IMR-90 (cell line): Measurements from ENCODE around the gene PARVB. TPM values are rescaled to one million over a fixed set of nuclear protein-coding genes. Genes with fewer than 3 reads are reported as not detected.

ENCODE experiments used
- ATAC-seq: fragments of 200-7000 bp; cut with Tn5 transposase; 2 replicates; pipeline ENCODE4 v1.9.1; 2020; ENCODE audit warnings: low read depth, mild to moderate bottlenecking, moderate library complexity
- BruUV-seq: library from RNA; stranded (reverse); fragments of 400-500 nt; replicated peaks from 2 replicates; lab custom pipeline; 2021; lab: Mats Ljungman, UMichigan
- CTCF ChIA-PET: fragments of 300-600 bp; formaldehyde crosslinking; extraction: SDS; loops from one replicate; lab custom pipeline; 2021; ENCODE audit warnings: antibody characterized with exemption; lab: Yijun Ruan, JAX
- POLR2A ChIA-PET: fragments of 300-600 bp; sonication (Branson Sonifier 250); formaldehyde crosslinking; loops from one replicate; lab custom pipeline; 2022; ENCODE audit warnings: antibody characterized with exemption; ENCODE audit not compliant: unreplicated experiment; lab: Charles Lee
- DNase-seq: peaks from one replicate; pipeline ENCODE4 v3.0.0; 2013
- H2AFZ ChIP-seq: replicated peaks from 2 replicates; pipeline ENCODE3; 2013; ENCODE audit warnings: low read length, mild to moderate bottlenecking; ENCODE audit not compliant: poor library complexity
- H2AK5ac ChIP-seq: 2 replicates; pipeline ENCODE4 v1.6.1; 2013; ENCODE audit warnings: low read depth, low read length, inconsistent platforms
- H2AK9ac ChIP-seq: replicated peaks from 2 replicates; pipeline ENCODE3; 2013; ENCODE audit warnings: mild to moderate bottlenecking, low read depth, low read length, moderate library complexity; ENCODE audit not compliant: poor library complexity
- H2BK120ac ChIP-seq: 2 replicates; pipeline ENCODE4 v1.6.1; 2013; ENCODE audit warnings: low read depth, low read length, inconsistent platforms
- H2BK15ac ChIP-seq: 3 replicates; pipeline ENCODE4 v1.6.1; 2013; ENCODE audit warnings: low read depth, low read length, inconsistent platforms
- H2BK20ac ChIP-seq: 2 replicates; pipeline ENCODE4 v1.6.1; 2013; ENCODE audit warnings: low read depth, mild to moderate bottlenecking, inconsistent platforms, low read length, moderate library complexity
- H2BK5ac ChIP-seq: 2 replicates; pipeline ENCODE4 v1.6.1; 2013; ENCODE audit warnings: mild to moderate bottlenecking, low read depth, low read length, inconsistent platforms; ENCODE audit not compliant: poor library complexity, severe bottlenecking
- H3K14ac ChIP-seq: replicated peaks from 2 replicates; pipeline ENCODE4 v1.6.1; 2013; ENCODE audit warnings: low read depth, low read length, inconsistent platforms
- H3K18ac ChIP-seq: 2 replicates; pipeline ENCODE4 v1.6.1; 2013; ENCODE audit warnings: low read depth, low read length, control low read depth
- H3K23ac ChIP-seq: 2 replicates; pipeline ENCODE4 v1.6.1; 2013; ENCODE audit warnings: low read depth, low read length, inconsistent platforms
- H3K27ac ChIP-seq: 2 replicates; pipeline ENCODE4 v1.5.1; 2013; ENCODE audit warnings: mild to moderate bottlenecking, control low read depth, low read length; ENCODE audit not compliant: insufficient read depth
- H3K27me3 ChIP-seq: 2 replicates; pipeline ENCODE4 v1.6.1; 2013; ENCODE audit warnings: low read length; ENCODE audit not compliant: control insufficient read depth, insufficient read depth
- H3K36me3 ChIP-seq: 2 replicates; pipeline ENCODE4 v1.6.1; 2013; ENCODE audit warnings: low read length, mixed read lengths; ENCODE audit not compliant: control insufficient read depth, insufficient read depth
- H3K4ac ChIP-seq: 2 replicates; pipeline ENCODE4 v1.6.1; 2013; ENCODE audit warnings: low read depth, low read length, inconsistent platforms
- H3K4me1 ChIP-seq: 2 replicates; pipeline ENCODE4 v1.6.1; 2013; ENCODE audit warnings: low read length, mixed read lengths; ENCODE audit not compliant: control insufficient read depth, insufficient read depth
- H3K4me2 ChIP-seq: 2 replicates; pipeline ENCODE4 v1.6.1; 2013; ENCODE audit warnings: low read depth, mild to moderate bottlenecking, control low read depth, low read length, moderate library complexity
- H3K4me3 ChIP-seq: 2 replicates; pipeline ENCODE4 v1.5.1; 2013; ENCODE audit warnings: low read depth, mild to moderate bottlenecking, control low read depth, low read length, moderate library complexity; ENCODE audit not compliant: insufficient read depth
- H3K56ac ChIP-seq: 2 replicates; pipeline ENCODE4 v1.6.1; 2013; ENCODE audit warnings: low read length, inconsistent platforms; ENCODE audit not compliant: insufficient read depth; ENCODE audit errors: extremely low read depth
- H3K79me1 ChIP-seq, 2 experiments: 2 replicates each; pipeline ENCODE4 v1.6.1; 2013; ENCODE audit warnings: low read length in 2 of 2, inconsistent platforms in 1 of 2, low read depth in 1 of 2
- H3K9ac ChIP-seq: 2 replicates; pipeline ENCODE4 v1.6.1; 2013; ENCODE audit warnings: low read depth, low read length, control low read depth
- H3K9me1 ChIP-seq: 2 replicates; pipeline ENCODE4 v1.6.1; 2013; ENCODE audit warnings: low read length, inconsistent platforms; ENCODE audit not compliant: insufficient read depth
- H3K9me3 ChIP-seq: 2 replicates; pipeline ENCODE4 v1.6.1; 2013; ENCODE audit warnings: low read length; ENCODE audit not compliant: control insufficient read depth, insufficient read depth
- H4K20me1 ChIP-seq: 2 replicates; pipeline ENCODE4 v1.6.1; 2013; ENCODE audit warnings: low read length, inconsistent platforms; ENCODE audit not compliant: insufficient read depth
- H4K5ac ChIP-seq: 2 replicates; pipeline ENCODE4 v1.6.1; 2013; ENCODE audit warnings: mild to moderate bottlenecking, low read depth, low read length, control low read depth
- H4K8ac ChIP-seq, 2 experiments: 2 replicates each; pipeline ENCODE4 v1.6.1; 2013; ENCODE audit warnings: low read depth in 2 of 2, low read length in 2 of 2, control low read depth in 1 of 2, inconsistent platforms in 1 of 2
- H4K91ac ChIP-seq: 2 replicates; pipeline ENCODE4 v1.6.1; 2013; ENCODE audit warnings: low read depth, low read length, inconsistent platforms; ENCODE audit not compliant: insufficient read depth
- MAFK ChIP-seq: IDR thresholded peaks from 2 replicates; pipeline ENCODE4 v1.6.1; 2012; ENCODE audit warnings: low read depth, low read length, improper control_type of control experiment
- WGBS, 2 experiments: methylation state at CpG; one replicate each; pipeline versions ENCODE4 v1.1.5 to v1.1.7; 2013; ENCODE audit warnings: missing lambda C conversion rate in 2 of 2; ENCODE audit not compliant: insufficient read length in 1 of 2; ENCODE audit errors: extremely low coverage in 2 of 2; 5-methylcytosine and 5-hydroxymethylcytosine counted together
- dilution Hi-C: fragments of 300-500 bp; cut with HindIII; formaldehyde crosslinking; loops from one replicate; pipeline ENCODE4 v1.14.3; 2018; ENCODE audit warnings: low sequenced_read_pairs; ENCODE audit not compliant: unreplicated experiment
- in situ Hi-C: fragments of 300-500 bp; cut with MboI; formaldehyde crosslinking; loops from 3 replicates; pipeline ENCODE4 v1.14.3; 2019; ENCODE audit warnings: low sequenced_read_pairs, inconsistent platforms, mixed read lengths
- intact Hi-C: fragments of 100-400 bp; cut with micrococcal nuclease; formaldehyde crosslinking; loops from 2 replicates; pipeline ENCODE4 v1.10.0; 2022
- polyA plus RNA-seq, 3 experiments: library from polyadenylated mRNA; depleted of rRNA; stranded (reverse); fragments of >200 nt; gene quantifications; 2 replicates each; pipeline ENCODE4 v1.2.3, GENCODE V29; 2012; ENCODE audit warnings: low replicate concordance in 1 of 3
- total RNA-seq: library from RNA; depleted of rRNA; stranded (reverse); fragments of >200 nt; gene quantifications from 2 replicates; pipeline ENCODE4 v1.2.3, GENCODE V29; 2012

PARVB gene
- total and polyA plus RNA-seq, 2 of the 4 experiments (the other 2 are of a cell fraction), result 44.3 to 53.9 TPM

DNA sequence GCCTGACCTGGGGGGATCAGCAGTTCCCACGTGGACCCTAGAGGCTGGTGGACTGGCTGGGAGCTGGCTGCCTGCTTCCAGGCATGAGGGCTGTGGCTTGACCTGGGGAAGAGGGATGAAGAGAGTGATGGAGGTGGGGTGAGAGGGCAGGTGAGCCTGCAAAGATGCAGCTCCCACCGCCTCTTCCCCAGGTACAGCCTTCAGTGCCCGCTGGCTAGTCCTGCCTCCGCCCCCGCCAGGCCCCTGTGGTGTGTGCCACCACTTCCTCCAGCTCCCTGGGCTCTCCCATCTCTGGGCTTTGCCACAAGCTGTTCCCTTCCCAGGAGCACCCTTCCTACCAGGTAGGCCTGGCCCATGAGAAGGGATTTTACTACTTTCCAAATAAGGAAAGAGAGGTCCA is 175.8 kb downstream of the PARVB start:
- H3K4me1 ChIP-seq, result peaks cover 20% of the 10 kb centered on the region
- no peaks in the 10 kb centered on the region for H3K9me3 ChIP-seq
- H2AK5ac ChIP-seq, result no peak overlapping the region
- H2AFZ ChIP-seq, result no peak overlapping the region
- ChIA-PET POLR2A (interaction anchor here (0.6 kb wide), 1 partner anchor 10 kb away, joined by 4 read pairs; no protein-coding TSS in a partner anchor), CTCF (no interaction called here)
- dilution Hi-C loops (no loop called here), in situ Hi-C loops (no loop called here), intact Hi-C loops (no loop called here)
- no peak overlapping the region; the same call in 1 of the 2 replicates for H4K91ac ChIP-seq
- WGBS, 2 experiments, result 87% methylated on average over 5 of the region's 5 CpGs; no CpG with 5 or more reads in 1 of the 2 experiments
- no peak overlapping the region for H2AK9ac ChIP-seq
- no peak for ATAC-seq
- no peak overlapping the region for H2BK5ac ChIP-seq
- H3K4me2 ChIP-seq, result no peak overlapping the region
- no peak overlapping the region for H3K14ac ChIP-seq
- no peak overlapping the region for H2BK120ac ChIP-seq
- no peak overlapping the region for H2BK20ac ChIP-seq
- no peaks in the 10 kb centered on the region for H3K79me1 ChIP-seq
- peaks cover 10% of the 10 kb centered on the region for H3K9me1 ChIP-seq
- peaks cover 22% of the 10 kb centered on the region for H3K27me3 ChIP-seq
- no peaks in the 10 kb centered on the region for H4K20me1 ChIP-seq
- no peak overlapping the region for H3K18ac ChIP-seq
- no peaks in the 10 kb centered on the region for H3K36me3 ChIP-seq
- H4K8ac ChIP-seq, result no peak overlapping the region
- H3K4ac ChIP-seq, result no peak overlapping the region
- no TSS peak for BruUV-seq
- H4K5ac ChIP-seq, result no peak overlapping the region
- no peak overlapping the region for H3K4me3 ChIP-seq
- DNase-seq, result no peak
- H3K27ac ChIP-seq, result no peak overlapping the region
- no peak for TF ChIP-seq MAFK
- no peak overlapping the region for H2BK15ac ChIP-seq
- no peak overlapping the region for H3K9ac ChIP-seq
- no peak overlapping the region for H3K23ac ChIP-seq
- no peak overlapping the region for H3K56ac ChIP-seq
